Activated T-cell treated with anti-CD3 and anti-CD28 coated beads, Interleukin-2, amount 50 U/mL, for 1 hour (primary cell): ENCODE data around the gene S1PR4.
"Not testable (repeated sequence)": the region's sequence is repeated elsewhere in the genome, so short reads cannot be mapped to it uniquely, and the experiment has no call there.

Source experiments
- DNase-seq: peaks from one replicate; pipeline ENCODE4 v3.0.0-alpha.2; 2020

The S1PR4 gene

DNA sequence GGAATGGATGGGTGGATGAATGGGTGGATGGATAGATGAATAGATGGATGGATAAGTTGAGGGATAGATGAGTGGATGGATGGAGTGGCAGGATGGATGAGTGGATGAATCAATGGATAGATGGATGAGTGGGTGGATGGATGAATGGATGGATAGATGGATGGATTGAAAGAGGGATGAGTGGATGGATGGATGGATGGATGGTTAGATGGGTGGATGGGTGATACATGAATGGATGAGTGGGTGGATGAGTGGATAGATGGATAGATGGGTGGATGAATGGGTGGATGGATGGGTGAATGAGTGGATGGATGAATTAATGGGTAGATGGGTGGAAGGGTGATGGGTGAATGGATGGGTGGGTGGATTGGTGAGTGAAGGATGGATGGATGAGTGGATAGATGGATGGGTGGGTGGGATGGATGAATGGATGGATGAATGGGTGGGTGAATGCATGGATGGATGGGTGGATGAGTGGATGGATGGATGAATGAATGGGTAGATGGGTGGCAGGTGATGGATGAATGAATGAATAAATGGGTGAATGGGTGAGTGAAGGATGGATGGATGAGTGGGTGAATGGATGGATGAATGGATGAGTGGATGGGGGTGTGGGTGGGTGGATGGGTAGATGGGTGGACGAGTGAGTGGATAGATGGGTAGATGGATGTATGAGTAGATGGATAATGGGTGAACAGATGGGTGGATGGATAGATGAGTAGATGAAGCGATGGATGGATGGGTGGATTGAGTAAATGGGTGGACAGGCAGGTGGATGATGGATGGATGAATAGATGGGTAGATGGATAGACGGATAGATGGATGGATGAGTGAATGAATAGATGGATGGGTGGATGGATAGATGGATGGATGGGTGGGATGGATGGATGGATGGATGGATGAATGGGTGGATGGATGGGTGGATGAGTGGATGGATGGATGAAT lies 25.0 kb upstream of the S1PR4 start:
- no peak for DNase-seq

DNA sequence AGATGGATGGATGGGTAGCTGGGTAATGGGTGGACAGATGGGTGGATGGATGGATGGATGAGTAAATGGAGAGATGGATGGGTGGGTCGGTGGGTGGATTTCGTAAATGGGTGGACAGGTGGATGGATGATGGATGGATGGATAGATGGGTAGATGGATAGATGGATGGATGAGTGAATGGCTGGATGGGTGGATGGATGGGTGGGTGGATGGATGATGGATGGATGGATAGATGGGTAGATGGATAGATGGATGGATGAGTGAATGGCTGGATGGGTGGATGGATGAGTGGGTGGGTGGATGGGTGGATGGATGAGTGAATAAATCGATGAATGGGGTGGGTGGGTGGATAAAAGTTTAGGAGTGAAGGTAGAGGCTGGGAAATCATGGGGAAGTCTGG lies 24.1 kb upstream of the S1PR4 start:
- DNase-seq: not testable (repeated sequence)

DNA sequence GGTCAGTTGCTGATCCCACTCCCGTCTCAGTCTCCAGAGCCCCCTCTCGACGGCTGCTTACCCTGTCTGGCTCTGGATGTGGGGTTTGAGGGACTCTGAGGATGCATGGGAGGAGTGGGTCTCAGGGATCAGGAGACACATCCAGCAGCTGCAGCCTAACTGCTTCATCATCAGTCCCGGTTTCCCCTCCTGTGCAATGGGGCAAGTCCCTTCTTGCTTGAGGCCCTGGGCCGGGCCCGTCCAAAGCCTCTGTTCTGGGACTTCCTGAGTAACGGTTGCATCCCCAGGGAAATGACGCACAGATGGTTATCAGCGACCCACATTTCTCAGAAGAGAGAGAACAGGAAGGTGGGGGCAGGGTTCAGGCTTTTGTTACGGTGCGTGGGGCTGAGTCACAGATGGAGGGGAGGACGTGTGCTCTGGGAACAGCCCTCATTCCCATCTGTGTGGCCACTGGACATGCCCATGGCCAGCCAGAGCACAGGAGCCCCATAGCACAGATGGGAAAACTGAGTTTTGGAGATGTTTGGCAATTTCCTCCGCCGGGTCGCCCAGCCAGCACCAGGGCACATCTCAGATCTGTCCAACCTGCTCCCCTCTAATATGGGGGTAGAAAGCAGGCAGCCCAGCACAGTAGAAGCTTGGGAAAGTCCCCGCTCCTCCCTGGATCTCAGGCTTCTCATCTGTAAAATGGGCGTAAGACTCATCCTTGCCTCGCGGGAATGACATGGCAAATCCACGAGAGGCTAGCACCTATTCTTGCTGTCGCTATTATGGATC lies 23.4 kb upstream of the S1PR4 start:
- DNase-seq: peak; percentile 78

DNA sequence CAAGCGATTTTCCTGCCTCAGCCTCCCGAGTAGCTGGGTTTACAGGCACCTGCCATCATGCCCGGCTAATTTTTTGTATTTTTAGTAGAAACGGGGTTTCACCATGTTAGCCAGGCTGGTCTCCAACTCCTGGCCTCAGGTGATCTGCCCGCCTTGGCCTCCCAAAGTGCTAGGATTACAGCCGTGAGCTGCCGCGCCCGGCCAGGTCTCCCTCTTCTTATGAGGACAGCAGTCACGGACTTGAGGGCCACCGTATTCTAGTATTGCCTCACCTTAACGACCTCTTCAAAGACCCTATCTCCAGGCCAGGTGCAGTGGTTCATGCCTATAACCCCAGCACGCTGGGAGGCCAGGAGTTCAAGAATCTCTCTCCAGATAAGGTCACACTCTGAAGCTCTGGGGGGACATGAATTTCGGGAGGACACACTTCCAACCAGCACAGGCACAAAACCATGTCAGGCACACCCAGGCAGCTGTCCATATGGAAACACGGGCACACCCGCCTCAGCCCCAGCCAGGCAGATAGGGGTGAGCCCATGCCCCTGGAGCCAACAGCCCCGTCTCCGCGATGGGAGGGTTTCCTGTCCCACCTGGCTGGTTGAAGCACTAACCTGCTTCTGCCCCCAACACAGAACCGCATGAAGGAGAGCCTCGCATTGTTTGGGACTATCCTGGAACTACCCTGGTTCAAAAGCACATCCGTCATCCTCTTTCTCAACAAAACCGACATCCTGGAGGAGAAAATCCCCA lies 21.3 kb upstream of the S1PR4 start:
- DNase-seq: no peak

DNA sequence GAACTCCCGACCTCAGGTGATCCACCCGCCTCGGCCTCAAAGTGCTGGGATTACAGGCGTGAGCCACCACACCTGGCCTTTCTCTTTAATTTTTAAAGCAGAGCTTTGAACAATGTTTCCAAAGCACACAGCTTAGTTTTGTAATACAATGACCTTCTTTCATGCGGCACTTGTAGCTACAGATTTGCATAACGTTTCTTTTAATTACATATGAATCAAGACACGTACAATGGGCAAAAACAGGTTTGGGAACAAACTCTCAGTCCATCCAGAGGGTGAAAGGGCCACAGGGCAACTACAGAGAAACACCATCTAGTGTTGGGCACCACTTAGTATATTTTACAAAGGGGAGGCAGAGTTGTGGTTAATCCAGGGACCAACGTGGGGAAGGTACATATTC lies 19.0 kb upstream of the S1PR4 start:
- DNase-seq: no peak

DNA sequence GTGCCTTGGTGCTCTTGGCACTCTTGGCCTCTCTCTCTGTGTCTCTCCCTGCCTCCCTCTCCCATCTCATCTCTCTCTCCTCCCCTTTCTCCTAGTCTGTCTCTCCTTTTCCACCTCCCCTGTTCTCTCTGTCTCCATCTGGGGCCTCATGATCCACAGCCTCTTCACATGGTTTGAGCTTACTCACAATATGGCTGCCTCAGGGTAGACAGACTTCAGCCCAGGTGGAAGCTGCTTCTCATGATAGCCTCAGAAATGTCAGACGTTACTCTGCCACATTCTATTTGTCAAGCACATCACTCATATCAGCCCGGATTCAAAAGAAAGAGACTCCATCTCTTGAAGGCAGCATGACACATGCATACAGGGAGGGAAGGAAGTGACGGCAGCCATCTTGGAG lies 18.4 kb upstream of the S1PR4 start:
- no peak for DNase-seq

DNA sequence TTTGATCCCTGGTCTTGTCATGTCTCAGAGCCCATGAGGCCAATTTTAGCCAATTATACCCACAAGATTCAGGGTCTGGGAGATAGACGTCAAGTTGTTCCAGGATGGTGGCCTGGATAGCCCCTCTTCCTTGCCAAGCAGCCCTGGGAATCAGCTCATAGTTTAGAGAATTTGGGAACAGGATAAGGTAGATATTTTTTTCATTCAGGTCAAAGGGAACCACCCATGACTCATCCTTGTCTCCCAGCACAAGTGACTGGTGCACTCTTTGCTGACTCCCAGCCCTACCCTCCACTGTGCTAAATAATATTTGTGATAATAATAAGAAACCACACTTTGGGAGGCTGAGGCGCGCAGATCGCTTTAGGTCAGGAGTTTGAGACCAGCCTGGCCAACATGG lies 17.1 kb upstream of the S1PR4 start:
- DNase-seq: no peak

DNA sequence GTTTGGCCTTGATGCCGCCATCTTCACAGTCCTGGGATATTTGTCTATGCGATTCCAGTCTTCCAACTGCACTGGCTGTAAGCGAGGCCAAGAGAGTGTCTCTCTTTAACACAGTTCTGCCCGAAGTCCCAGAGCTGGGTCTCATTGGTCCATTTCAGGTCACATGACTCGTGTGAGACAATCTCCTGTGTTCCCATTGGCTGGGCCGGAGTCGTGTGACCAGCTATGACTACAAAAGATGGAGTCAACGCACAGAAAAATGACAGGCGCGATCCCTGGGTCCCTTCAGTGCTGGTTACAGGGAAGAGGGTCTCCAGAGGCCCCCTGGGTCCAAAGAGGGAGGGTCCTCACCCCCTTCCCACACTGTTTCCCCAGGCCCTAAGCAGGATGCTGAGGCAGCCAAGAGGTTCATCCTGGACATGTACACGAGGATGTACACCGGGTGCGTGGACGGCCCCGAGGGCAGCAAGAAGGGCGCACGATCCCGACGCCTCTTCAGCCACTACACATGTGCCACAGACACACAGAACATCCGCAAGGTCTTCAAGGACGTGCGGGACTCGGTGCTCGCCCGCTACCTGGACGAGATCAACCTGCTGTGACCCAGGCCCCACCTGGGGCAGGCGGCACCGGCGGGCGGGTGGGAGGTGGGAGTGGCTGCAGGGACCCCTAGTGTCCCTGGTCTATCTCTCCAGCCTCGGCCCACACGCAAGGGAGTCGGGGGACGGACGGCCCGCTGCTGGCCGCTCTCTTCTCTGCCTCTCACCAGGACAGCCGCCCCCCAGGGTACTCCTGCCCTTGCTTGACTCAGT lies 15.9 kb upstream of the S1PR4 start:
- no peak for DNase-seq

DNA sequence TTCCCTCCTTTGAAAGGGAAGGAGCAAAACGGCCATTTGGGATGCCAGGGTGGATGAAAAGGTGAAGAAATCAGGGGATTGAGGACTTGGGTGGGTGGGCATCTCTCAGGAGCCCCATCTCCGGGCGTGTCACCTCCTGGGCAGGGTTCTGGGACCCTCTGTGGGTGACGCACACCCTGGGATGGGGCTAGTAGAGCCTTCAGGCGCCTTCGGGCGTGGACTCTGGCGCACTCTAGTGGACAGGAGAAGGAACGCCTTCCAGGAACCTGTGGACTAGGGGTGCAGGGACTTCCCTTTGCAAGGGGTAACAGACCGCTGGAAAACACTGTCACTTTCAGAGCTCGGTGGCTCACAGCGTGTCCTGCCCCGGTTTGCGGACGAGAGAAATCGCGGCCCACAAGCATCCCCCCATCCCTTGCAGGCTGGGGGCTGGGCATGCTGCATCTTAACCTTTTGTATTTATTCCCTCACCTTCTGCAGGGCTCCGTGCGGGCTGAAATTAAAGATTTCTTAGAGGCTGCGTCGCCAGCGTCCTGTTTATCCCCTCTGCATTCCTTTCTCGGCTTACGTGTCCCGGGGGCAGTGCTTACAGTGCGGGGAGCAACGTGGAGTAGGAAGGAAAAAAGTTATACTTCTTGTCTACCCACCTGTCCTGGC lies 15.2 kb upstream of the S1PR4 start:
- DNase-seq: peak; percentile 76

DNA sequence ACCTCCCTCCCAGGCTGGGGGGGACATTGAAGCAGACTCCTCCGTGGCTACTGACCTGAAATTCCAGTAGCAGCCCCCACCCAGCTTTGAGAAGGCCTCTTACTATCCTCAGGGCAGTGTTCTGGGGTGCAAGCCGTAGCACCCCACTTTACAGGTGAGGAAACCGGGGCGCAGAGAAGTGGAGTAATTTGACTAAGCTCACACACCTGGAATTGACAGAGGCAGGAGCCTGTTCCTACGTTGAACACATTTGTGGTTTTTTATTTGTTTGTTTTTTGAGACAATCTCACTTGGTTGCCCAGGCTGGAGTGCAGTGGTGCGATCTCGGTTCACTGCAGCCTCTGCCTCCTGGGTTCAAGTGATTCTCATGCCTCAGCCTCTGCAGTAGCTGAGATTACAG lies 14.6 kb upstream of the S1PR4 start:
- no peak for DNase-seq

DNA sequence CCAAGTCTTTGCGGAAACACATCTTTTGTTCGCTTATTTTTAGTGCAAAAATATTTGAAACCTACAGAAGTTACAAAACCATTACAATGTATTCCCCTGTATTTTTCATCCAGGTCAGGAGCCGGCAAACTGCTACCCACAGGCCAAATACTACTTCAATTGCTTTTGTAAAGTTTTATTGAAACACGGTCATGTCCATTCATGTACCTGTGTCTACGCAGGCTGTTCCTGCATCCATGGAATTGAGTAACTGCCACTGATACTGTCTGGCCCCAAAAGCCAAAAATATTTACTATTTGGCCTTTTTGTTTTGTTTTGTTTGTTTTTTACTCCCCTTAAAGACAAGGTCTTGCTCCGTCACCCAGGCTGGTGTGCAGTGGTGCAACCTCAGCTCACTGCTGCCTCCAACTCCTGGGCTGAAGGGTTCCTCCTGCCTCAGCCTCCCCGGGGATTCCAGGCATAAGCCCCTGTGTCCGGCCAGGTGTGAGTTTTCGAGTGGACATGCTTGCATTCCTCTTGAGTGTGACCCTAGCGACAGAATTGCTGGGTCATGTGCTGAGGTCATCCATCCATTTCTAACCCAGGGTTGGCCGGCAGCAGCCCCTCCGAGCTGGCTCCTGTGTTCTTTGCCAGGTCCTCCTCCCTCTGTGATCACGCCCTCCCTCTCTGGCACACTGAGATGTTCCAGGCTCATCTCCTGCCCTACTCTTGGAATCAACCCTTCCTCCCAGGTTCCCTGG lies 10.9 kb upstream of the S1PR4 start:
- DNase-seq: no peak

DNA sequence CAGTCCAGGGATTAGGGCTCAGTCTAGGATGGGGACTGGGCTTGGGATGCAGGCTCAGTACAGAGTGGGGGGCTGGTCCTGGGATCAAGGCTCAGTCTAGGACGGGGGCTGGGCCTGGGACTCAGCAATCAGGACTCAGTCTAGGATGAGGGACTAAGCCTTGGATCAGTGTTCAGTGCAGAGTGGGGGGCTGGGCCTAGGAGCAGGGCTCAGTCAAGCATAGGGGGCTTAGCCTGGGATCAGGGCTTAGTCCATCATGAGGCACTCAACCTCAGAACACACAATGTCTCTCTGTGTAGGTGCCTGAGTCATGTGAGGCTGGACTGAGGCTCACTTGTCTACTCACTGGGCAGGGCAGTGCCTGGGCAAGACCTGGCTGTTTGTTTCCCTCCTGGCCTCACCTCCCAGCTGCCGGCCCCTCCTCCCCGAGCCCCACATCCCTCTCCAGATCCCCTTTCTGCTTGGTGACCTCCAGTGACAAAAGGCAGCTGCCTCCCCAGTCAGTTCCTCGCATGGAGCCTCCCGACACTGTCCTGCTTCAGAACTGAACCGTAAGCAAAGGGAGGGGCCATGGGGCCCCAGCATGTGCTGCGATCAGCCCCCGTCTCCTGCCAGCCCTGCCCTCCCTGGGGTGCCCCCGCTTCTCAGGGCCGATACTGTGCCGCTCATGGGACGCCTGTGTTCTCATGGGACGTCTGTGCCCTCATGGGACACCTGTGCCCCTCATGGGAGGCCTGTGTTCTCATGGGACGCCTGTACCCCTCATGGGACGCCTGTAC lies 6.5 kb upstream of the S1PR4 start:
- no peak for DNase-seq

DNA sequence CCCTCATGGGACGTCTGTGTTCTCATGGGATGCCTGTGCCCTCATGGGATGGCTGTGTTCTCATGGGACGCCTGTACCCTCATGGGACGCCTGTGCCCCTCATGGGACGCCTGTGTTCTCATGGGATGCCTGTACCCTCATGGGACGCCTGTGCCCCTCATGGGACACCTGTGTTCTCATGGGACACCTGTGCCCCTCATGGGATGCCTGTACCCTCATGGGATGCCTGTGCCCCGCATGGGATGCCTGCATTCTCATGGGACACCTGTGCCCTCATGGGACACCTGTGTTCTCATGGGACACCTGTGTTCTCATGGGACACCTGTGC lies 5.9 kb upstream of the S1PR4 start:
- not testable (repeated sequence) for DNase-seq

DNA sequence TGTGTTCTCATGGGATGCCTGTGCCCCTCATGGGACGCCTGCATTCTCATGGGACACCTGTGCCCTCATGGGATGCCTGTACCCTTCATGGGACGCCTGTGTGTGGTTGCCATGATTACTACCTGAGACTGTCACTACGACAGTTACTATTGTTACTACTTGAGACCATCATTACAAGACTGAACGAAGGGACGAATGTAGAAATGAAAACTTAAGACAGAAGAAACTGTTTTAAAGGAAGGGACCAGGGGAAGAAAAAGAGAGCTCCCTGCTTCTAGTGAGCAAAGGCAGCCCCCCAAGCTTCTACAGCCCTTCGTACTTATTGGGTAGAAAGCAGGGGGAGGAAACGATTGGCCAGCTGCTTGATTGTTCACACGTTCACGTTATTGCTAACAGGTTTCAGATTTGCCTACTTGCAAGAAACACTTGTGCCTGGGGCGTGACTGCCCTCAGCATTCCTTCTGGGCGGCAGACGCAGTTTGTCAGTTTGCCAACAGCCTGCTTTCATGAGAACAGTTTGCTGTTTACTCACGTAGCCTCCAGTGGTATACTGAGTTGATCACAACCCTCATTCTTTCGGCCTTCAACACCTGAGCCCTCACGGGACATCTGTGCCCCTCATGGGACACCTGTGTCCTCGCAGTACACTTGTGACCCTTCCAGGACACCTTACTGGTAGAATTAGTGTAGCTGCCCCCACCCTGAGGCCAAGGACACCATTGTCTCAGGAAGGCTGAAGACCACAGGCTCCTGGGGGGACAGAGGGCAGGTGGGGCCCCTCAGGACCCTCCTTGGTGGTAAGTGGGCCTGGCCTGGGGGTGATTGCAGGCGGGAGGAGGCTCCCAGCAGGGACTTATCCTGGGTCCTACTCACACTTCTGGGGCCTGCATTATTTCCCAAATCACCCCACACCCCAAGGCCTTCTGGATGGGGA lies 2.5 kb upstream of the S1PR4 start:
- peak; percentile 57 for DNase-seq

DNA sequence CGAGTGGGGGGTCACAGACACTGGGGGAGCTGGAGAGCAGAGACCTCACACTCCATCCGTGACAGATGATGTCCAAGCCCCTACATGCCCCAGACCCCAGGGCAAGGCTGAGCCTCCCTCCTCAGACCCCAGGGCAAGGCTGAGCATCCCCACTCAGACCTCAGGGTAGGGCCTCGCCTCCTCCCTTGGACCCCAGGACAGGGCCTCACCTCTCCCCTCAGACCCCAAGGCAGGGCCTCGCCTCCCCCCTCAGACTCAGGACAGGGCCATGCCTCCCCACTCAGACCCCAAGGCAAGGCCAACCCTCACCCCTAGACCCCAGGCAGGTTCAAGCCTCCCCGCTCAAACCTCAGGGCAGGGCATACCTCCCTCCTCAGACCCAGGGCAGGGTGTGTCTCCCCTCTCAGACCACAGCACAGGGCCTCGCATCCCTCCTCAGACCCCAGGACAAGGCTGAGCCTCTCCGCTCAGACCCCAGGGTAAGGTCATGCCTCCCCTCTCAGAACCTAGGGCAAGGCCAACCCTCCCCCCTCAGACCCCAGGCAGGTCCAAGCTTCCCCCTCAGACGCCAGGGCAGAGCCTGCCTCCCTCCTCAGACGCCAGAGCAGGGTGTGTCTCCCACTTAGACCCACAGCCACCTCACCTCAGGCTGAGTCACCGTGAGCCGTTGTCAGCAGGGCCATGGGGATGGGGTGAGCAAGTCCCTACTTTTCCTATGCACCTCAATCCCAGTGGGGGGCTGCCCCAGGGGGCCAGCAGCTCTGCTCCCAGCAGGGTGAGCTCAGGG lies 1.7 kb upstream of the S1PR4 start:
- peak; percentile 79 for DNase-seq

DNA sequence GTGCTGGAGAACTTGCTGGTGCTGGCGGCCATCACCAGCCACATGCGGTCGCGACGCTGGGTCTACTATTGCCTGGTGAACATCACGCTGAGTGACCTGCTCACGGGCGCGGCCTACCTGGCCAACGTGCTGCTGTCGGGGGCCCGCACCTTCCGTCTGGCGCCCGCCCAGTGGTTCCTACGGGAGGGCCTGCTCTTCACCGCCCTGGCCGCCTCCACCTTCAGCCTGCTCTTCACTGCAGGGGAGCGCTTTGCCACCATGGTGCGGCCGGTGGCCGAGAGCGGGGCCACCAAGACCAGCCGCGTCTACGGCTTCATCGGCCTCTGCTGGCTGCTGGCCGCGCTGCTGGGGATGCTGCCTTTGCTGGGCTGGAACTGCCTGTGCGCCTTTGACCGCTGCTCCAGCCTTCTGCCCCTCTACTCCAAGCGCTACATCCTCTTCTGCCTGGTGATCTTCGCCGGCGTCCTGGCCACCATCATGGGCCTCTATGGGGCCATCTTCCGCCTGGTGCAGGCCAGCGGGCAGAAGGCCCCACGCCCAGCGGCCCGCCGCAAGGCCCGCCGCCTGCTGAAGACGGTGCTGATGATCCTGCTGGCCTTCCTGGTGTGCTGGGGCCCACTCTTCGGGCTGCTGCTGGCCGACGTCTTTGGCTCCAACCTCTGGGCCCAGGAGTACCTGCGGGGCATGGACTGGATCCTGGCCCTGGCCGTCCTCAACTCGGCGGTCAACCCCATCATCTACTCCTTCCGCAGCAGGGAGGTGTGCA lies 587 bp downstream of the S1PR4 start:
- no peak for DNase-seq

DNA sequence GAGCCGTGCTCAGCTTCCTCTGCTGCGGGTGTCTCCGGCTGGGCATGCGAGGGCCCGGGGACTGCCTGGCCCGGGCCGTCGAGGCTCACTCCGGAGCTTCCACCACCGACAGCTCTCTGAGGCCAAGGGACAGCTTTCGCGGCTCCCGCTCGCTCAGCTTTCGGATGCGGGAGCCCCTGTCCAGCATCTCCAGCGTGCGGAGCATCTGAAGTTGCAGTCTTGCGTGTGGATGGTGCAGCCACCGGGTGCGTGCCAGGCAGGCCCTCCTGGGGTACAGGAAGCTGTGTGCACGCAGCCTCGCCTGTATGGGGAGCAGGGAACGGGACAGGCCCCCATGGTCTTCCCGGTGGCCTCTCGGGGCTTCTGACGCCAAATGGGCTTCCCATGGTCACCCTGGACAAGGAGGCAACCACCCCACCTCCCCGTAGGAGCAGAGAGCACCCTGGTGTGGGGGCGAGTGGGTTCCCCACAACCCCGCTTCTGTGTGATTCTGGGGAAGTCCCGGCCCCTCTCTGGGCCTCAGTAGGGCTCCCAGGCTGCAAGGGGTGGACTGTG lies 1.2 kb downstream of the S1PR4 start:
- DNase-seq: peak; percentile 43
